ENCODE data around the gene SGSH. TPM values are rescaled to one million over a fixed set of nuclear protein-coding genes. Genes with fewer than 3 reads are reported as not detected.

Gene SGSH
- total RNA-seq, 2 experiments from 2014 or later: 14.3 to 38.4 TPM

GRCh38 chr17:80264205-80265075 lies 44.3 kb upstream of the SGSH start:
- ChIA-PET CTCF (ENCODE audit: unreplicated experiment) (no interaction called here), POLR2A (no interaction called here)
- intact Hi-C loops (cut with micrococcal nuclease; ENCODE audit: unreplicated experiment): loop anchor here (5.0 kb wide), 1 partner anchor 467 kb away; the partner anchor contains the start of gene CBX8
- TF ChIP-seq, protein P1, sequence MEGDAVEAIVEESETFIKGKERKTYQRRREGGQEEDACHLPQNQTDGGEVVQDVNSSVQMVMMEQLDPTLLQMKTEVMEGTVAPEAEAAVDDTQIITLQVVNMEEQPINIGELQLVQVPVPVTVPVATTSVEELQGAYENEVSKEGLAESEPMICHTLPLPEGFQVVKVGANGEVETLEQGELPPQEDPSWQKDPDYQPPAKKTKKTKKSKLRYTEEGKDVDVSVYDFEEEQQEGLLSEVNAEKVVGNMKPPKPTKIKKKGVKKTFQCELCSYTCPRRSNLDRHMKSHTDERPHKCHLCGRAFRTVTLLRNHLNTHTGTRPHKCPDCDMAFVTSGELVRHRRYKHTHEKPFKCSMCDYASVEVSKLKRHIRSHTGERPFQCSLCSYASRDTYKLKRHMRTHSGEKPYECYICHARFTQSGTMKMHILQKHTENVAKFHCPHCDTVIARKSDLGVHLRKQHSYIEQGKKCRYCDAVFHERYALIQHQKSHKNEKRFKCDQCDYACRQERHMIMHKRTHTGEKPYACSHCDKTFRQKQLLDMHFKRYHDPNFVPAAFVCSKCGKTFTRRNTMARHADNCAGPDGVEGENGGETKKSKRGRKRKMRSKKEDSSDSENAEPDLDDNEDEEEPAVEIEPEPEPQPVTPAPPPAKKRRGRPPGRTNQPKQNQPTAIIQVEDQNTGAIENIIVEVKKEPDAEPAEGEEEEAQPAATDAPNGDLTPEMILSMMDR (conservative IDR thresholded peaks at IDR 0.05; ENCODE audit: low read length): no peak
- peak overlapping the region; percentile 53 for H3K4me3 ChIP-seq (ENCODE audit: low read depth, low read length, poor library complexity, severe bottlenecking)
- no peaks in the 10 kb centered on the region for H4K20me1 ChIP-seq (ENCODE audit: insufficient read depth, low read length)
- peak overlapping the region; percentile 65 for H3K4me2 ChIP-seq (ENCODE audit: low read length)
- H3K4me1 ChIP-seq (ENCODE audit: insufficient read depth, low read length, poor library complexity, severe bottlenecking): peaks cover 41% of the 10 kb centered on the region
- no peak for DNase-seq (ENCODE audit: low spot score)
- H2AFZ ChIP-seq (ENCODE audit: low read length): no peak overlapping the region
- no peak overlapping the region for H3K27ac ChIP-seq (ENCODE audit: low read depth, low read length, poor library complexity, severe bottlenecking)
- H3K79me2 ChIP-seq (ENCODE audit: insufficient read depth, low read depth, low read length): no peaks in the 10 kb centered on the region
- no peaks in the 10 kb centered on the region for H3K36me3 ChIP-seq (ENCODE audit: insufficient read depth, low read length)
- no peaks in the 10 kb centered on the region for H3K9me2 ChIP-seq (ENCODE audit: insufficient read depth, low read length)
- BruUV-seq (replicated peaks): no TSS peak
- no peaks in the 10 kb centered on the region for H3K9me3 ChIP-seq (ENCODE audit: low read length)

GRCh38 chr17:80263253-80264204 lies 43.4 kb upstream of the SGSH start:
- ChIA-PET POLR2A (no interaction called here), CTCF (ENCODE audit: unreplicated experiment) (no interaction called here)
- TF ChIP-seq, protein P1 (conservative IDR thresholded peaks at IDR 0.05; ENCODE audit: low read length): peak; percentile 45; the same call in 1 of the 2 replicates
- no peak for TF ChIP-seq EZH2phosphoT487 (IDR thresholded peaks at IDR 0.05; ENCODE audit: borderline replicate concordance, low read depth, low read length)
- peaks cover 50% of the 10 kb centered on the region for H3K4me1 ChIP-seq (ENCODE audit: insufficient read depth, low read length, poor library complexity, severe bottlenecking)
- H3K9me2 ChIP-seq (ENCODE audit: insufficient read depth, low read length): no peaks in the 10 kb centered on the region
- H3K9me3 ChIP-seq (ENCODE audit: low read length): no peaks in the 10 kb centered on the region
- H3K36me3 ChIP-seq (ENCODE audit: insufficient read depth, low read length): no peaks in the 10 kb centered on the region
- intact Hi-C loops (cut with micrococcal nuclease; ENCODE audit: unreplicated experiment): loop anchor here (2.0 to 5.0 kb wide), 2 partner anchors 117 to 466 kb away; partner anchors contain the start of genes CBX8 and EIF4A3
- peak; percentile 97 for DNase-seq (ENCODE audit: low spot score)
- H3K4me2 ChIP-seq (ENCODE audit: low read length): peak overlapping the region; percentile 65
- no peaks in the 10 kb centered on the region for H3K79me2 ChIP-seq (ENCODE audit: insufficient read depth, low read depth, low read length)
- H4K20me1 ChIP-seq (ENCODE audit: insufficient read depth, low read length): no peaks in the 10 kb centered on the region
- no TSS peak for BruUV-seq (replicated peaks)
- no peak overlapping the region for H2AFZ ChIP-seq (ENCODE audit: low read length)
- peak overlapping the region; percentile 53 for H3K4me3 ChIP-seq (ENCODE audit: low read depth, low read length, poor library complexity, severe bottlenecking)
- peak overlapping the region; percentile 81 for H3K27ac ChIP-seq (ENCODE audit: low read depth, low read length, poor library complexity, severe bottlenecking)
